Measurements from ENCODE around the gene POU2F2.
"Not testable (repeated sequence)": the region's sequence is repeated elsewhere in the genome, so short reads cannot be mapped to it uniquely, and the experiment has no call there.

POU2F2 gene

GRCh38 chr19:42124386-42124901, 7.8 kb downstream of the POU2F2 start:
- DNase-seq, result no peak

- no peak for DNase-seq
Observed at GRCh38 chr19:42123765-42124164, 8.5 kb downstream of the POU2F2 start.

- no peak for DNase-seq
Observed at GRCh38 chr19:42122691-42123607, 9.3 kb downstream of the POU2F2 start.

- peak; percentile 96 for DNase-seq
Observed at GRCh38 chr19:42121656-42122069, 10.6 kb downstream of the POU2F2 start.

GRCh38 chr19:42121036-42121621, 11.1 kb downstream of the POU2F2 start:
- peak; percentile 37 for DNase-seq

- DNase-seq, result peak; percentile 27
Observed at GRCh38 chr19:42120276-42120980, 11.8 kb downstream of the POU2F2 start.

- DNase-seq, result no peak
Observed at GRCh38 chr19:42117076-42117475, 15.2 kb downstream of the POU2F2 start.

GRCh38 chr19:42116308-42117075, 15.8 kb downstream of the POU2F2 start:
- DNase-seq, result no peak

- no peak for DNase-seq
Observed at GRCh38 chr19:42115705-42116104, 16.5 kb downstream of the POU2F2 start.

GRCh38 chr19:42115219-42115618, 17.0 kb downstream of the POU2F2 start:
- no peak for DNase-seq

GRCh38 chr19:42114412-42114811, 17.8 kb downstream of the POU2F2 start:
- DNase-seq, result no peak

- DNase-seq, result no peak
Observed at GRCh38 chr19:42113641-42114348, 18.5 kb downstream of the POU2F2 start.

- DNase-seq, result no peak
Observed at GRCh38 chr19:42111811-42112210, 20.4 kb downstream of the POU2F2 start.

GRCh38 chr19:42111384-42111783, 20.9 kb downstream of the POU2F2 start:
- no peak for DNase-seq

- no peak for DNase-seq
Observed at GRCh38 chr19:42110658-42111057, 21.6 kb downstream of the POU2F2 start.

- DNase-seq, result peak; percentile 34
Observed at GRCh38 chr19:42109896-42110295, 22.4 kb downstream of the POU2F2 start.

GRCh38 chr19:42108527-42109389, 23.5 kb downstream of the POU2F2 start:
- DNase-seq, result peak; percentile 92

GRCh38 chr19:42105368-42105767, 26.9 kb downstream of the POU2F2 start:
- DNase-seq, result peak; percentile 47

GRCh38 chr19:42102877-42103276, 29.4 kb downstream of the POU2F2 start:
- DNase-seq, result no peak

- DNase-seq, result not testable (repeated sequence)
Observed at GRCh38 chr19:42100241-42100640, 32.0 kb downstream of the POU2F2 start.
